HepG2 (cell line): ENCODE results near the gene PBX2. TPM values are rescaled to one million over a fixed set of nuclear protein-coding genes. Genes with fewer than 3 reads are reported as not detected.
A peak's percentile ranks its signal among the peaks of the same experiment; 100 is the strongest.

Source experiments
- ATAC-seq: fragments of 200-7000 bp; cut with Tn5 transposase; 3 replicates; pipeline ENCODE4 v1.9.1; 2020; ENCODE audit warnings: mild to moderate bottlenecking, moderate library complexity
- BruUV-seq: library from RNA; stranded (reverse); fragments of 400-500 nt; replicated peaks from 2 replicates; lab custom pipeline; 2021; lab: Mats Ljungman, UMichigan
- CTCF ChIA-PET: fragments of 300-600 bp; formaldehyde crosslinking; extraction: SDS; loops from one replicate; lab custom pipeline; 2021; ENCODE audit warnings: low total read pairs, inconsistent platforms, low intra/inter-chr PET ratio; lab: Yijun Ruan, JAX
- POLR2A ChIA-PET: fragments of 350-600 bp; sonication (Branson Sonifier 250); formaldehyde crosslinking; loops from one replicate; lab custom pipeline; 2020; ENCODE audit warnings: antibody characterized with exemption, inconsistent platforms; lab: Yijun Ruan, JAX
- DNase-seq: peaks from one replicate; pipeline ENCODE4 v3.0.0-alpha.2; 2015; ENCODE audit warnings: low spot score
- FAIRE-seq: peaks from 3 replicates; lab custom pipeline; 2011; peaks lifted over from hg19 to GRCh38; lab: Jason Lieb, UNC
- H2AFZ ChIP-seq: one replicate; pipeline ENCODE4 v1.6.1; 2011; ENCODE audit warnings: low read length, inconsistent platforms
- H3K27ac ChIP-seq: fragments of 300-600 bp; 3 replicates; pipeline ENCODE4 v1.8.0; 2011; ENCODE audit warnings: mixed run types, mild to moderate bottlenecking, mixed read lengths, low read length, inconsistent platforms; ENCODE audit not compliant: insufficient read depth; ENCODE audit errors: extremely low read length
- H3K27me3 ChIP-seq, 2 experiments: fragments of 200-600 bp in 1 of 2; 2 replicates in 1 of 2; 3 replicates in 1 of 2; pipeline versions ENCODE4 v1.6.0 to v1.8.0; 2011; ENCODE audit warnings: low read length in 2 of 2, mild to moderate bottlenecking in 2 of 2, moderate library complexity in 2 of 2, inconsistent platforms in 1 of 2; ENCODE audit not compliant: insufficient read depth in 2 of 2, control insufficient read depth in 1 of 2
- H3K36me3 ChIP-seq, 2 experiments: fragments of 200-600 bp in 1 of 2; replicated peaks in 1 of 2; 2 replicates in 1 of 2; 3 replicates in 1 of 2; pipeline versions ENCODE4 v1.5.1 to v1.8.0; 2011; ENCODE audit warnings: low read length in 2 of 2, inconsistent platforms in 1 of 2; ENCODE audit not compliant: insufficient read depth in 2 of 2, control insufficient read depth in 1 of 2
- H3K4me1 ChIP-seq: 2 replicates; pipeline ENCODE4 v1.5.1; 2012; ENCODE audit warnings: low read length, inconsistent platforms; ENCODE audit not compliant: insufficient read depth
- H3K4me2 ChIP-seq: 2 replicates; pipeline ENCODE4 v1.6.0; 2011; ENCODE audit warnings: low read depth, low read length, inconsistent platforms
- H3K4me3 ChIP-seq, 3 experiments: fragments of 200-600 bp in 1 of 3; sonication (generic), shearing (Covaris generic) in 1 of 3; replicated peaks in 1 of 3; 2 replicates each; pipeline ENCODE4 v1.5.1; 2011 to 2016; ENCODE audit warnings: low read length in 3 of 3, inconsistent platforms in 2 of 3, low read depth in 2 of 3, mild to moderate bottlenecking in 2 of 3, control low read depth in 1 of 3, mixed read lengths in 1 of 3; ENCODE audit not compliant: insufficient read depth in 1 of 3
- H3K79me2 ChIP-seq: one replicate; pipeline ENCODE4 v1.6.1; 2011; ENCODE audit warnings: low read length, inconsistent platforms; ENCODE audit not compliant: insufficient read depth
- H3K9ac ChIP-seq: 2 replicates; pipeline ENCODE4 v1.6.0; 2011; ENCODE audit warnings: mild to moderate bottlenecking, low read depth, low read length, inconsistent platforms; ENCODE audit not compliant: insufficient read depth
- H3K9me3 ChIP-seq: 2 replicates; pipeline ENCODE4 v1.5.1; 2012; ENCODE audit warnings: mild to moderate bottlenecking, low read length
- H4K20me1 ChIP-seq: 2 replicates; pipeline ENCODE4 v1.6.0; 2011; ENCODE audit warnings: inconsistent platforms, mild to moderate bottlenecking, low read length, moderate library complexity; ENCODE audit not compliant: insufficient read depth
- ARHGAP35 ChIP-seq: sonication (generic); formaldehyde crosslinking; IDR thresholded peaks from 2 replicates; pipeline ENCODE4 v1.9.0; 2022; ENCODE audit warnings: mild to moderate bottlenecking, inconsistent platforms, moderate library complexity, missing genetic modification reagents, borderline replicate concordance
- EEA1 ChIP-seq: sonication (generic); formaldehyde crosslinking; IDR thresholded peaks from 2 replicates; pipeline ENCODE4 v1.5.1; 2020; ENCODE audit warnings: mild to moderate bottlenecking, missing genetic modification reagents, borderline replicate concordance
- ETV5 ChIP-seq: IDR thresholded peaks from 2 replicates; pipeline ENCODE4 v1.6.1; 2018; ENCODE audit warnings: missing biosample characterization, missing genetic modification reagents, inconsistent platforms, borderline replicate concordance
- FIP1L1 ChIP-seq: fragments of 200-400 bp; formaldehyde crosslinking; IDR thresholded peaks from 2 replicates; pipeline ENCODE4 v1.6.1; 2018; ENCODE audit warnings: low read depth, mild to moderate bottlenecking, low read length, moderate library complexity, borderline replicate concordance; ENCODE audit not compliant: insufficient read depth
- HNF4A ChIP-seq: sonication (generic); formaldehyde crosslinking; IDR thresholded peaks from 2 replicates; pipeline ENCODE4 v1.4.0; 2020; ENCODE audit warnings: missing genetic modification reagents
- LCORL ChIP-seq, 2 experiments: fragments of 450-650 bp in 1 of 2; sonication (generic) in 1 of 2; formaldehyde crosslinking in 1 of 2; IDR thresholded peaks; 2 replicates each; pipeline versions ENCODE4 v1.5.0 to v1.6.1; 2017 to 2020; ENCODE audit warnings: antibody characterized with exemption in 1 of 2, missing genetic modification reagents in 1 of 2
- NCOR1 ChIP-seq: fragments of 200-600 bp; sonication (generic); IDR thresholded peaks from 2 replicates; pipeline ENCODE4 v1.7.0; 2017; ENCODE audit warnings: antibody characterized with exemption, low read length, borderline replicate concordance
- POGK ChIP-seq: sonication (generic); formaldehyde crosslinking; conservative IDR thresholded peaks from 2 replicates; pipeline ENCODE4 v1.8.0; 2022; ENCODE audit warnings: mild to moderate bottlenecking, moderate library complexity, missing genetic modification reagents
- POGZ ChIP-seq: sonication (generic); formaldehyde crosslinking; IDR thresholded peaks from 2 replicates; pipeline ENCODE4 v1.4.0; 2020; ENCODE audit warnings: mild to moderate bottlenecking, missing genetic modification reagents
- RFX1 ChIP-seq: fragments of 450-650 bp; IDR thresholded peaks from 2 replicates; pipeline ENCODE4 v1.6.1; 2017
- RFXANK ChIP-seq: IDR thresholded peaks from 2 replicates; pipeline ENCODE4 v1.6.1; 2016
- SIN3A ChIP-seq: IDR thresholded peaks from 2 replicates; pipeline ENCODE4 v1.6.1; 2011; ENCODE audit warnings: low read depth, mild to moderate bottlenecking, control low read depth, low read length, borderline replicate concordance
- SKI ChIP-seq: fragments of 450-650 bp; IDR thresholded peaks from one replicate; pipeline ENCODE4 v1.6.1; 2018; ENCODE audit warnings: mild to moderate bottlenecking; ENCODE audit not compliant: partially characterized antibody
- SKIL ChIP-seq: sonication (generic); formaldehyde crosslinking; IDR thresholded peaks from 2 replicates; pipeline ENCODE4 v1.8.0; 2022; ENCODE audit warnings: missing genetic modification reagents, mild to moderate bottlenecking, moderate library complexity, borderline replicate concordance
- SUZ12 ChIP-seq: fragments of 150-350 bp; IDR thresholded peaks from 2 replicates; pipeline ENCODE4 v1.6.1; 2014; ENCODE audit warnings: low read depth, low read length
- TRAFD1 ChIP-seq: sonication (generic); formaldehyde crosslinking; IDR thresholded peaks from 2 replicates; pipeline ENCODE4 v1.5.1; 2020; ENCODE audit warnings: missing genetic modification reagents, mild to moderate bottlenecking, borderline replicate concordance
- TRIM24 ChIP-seq: sonication (generic); formaldehyde crosslinking; IDR thresholded peaks from 2 replicates; pipeline ENCODE4 v1.8.0; 2022; ENCODE audit warnings: mild to moderate bottlenecking, missing genetic modification reagents
- ZFX ChIP-seq: sonication (generic); formaldehyde crosslinking; IDR thresholded peaks from 2 replicates; pipeline ENCODE4 v1.4.0; 2020; ENCODE audit warnings: mild to moderate bottlenecking, low read depth, missing genetic modification reagents, moderate library complexity
- ZNF260 ChIP-seq: sonication (generic); formaldehyde crosslinking; IDR thresholded peaks from 2 replicates; pipeline ENCODE4 v1.4.0; 2020; ENCODE audit warnings: missing genetic modification reagents, low read depth, mild to moderate bottlenecking, borderline replicate concordance
- ZNF282 ChIP-seq: fragments of 450-650 bp; IDR thresholded peaks from 2 replicates; pipeline ENCODE4 v1.6.1; 2018; ENCODE audit not compliant: partially characterized antibody
- ZZZ3 ChIP-seq: sonication (generic); formaldehyde crosslinking; IDR thresholded peaks from 2 replicates; pipeline ENCODE4 v1.4.0; 2020; ENCODE audit warnings: missing genetic modification reagents, mild to moderate bottlenecking, borderline replicate concordance
- WGBS: methylation state at CpG from one replicate; pipeline ENCODE4 v1.1.6; 2017; ENCODE audit warnings: low lambda C conversion rate; 5-methylcytosine and 5-hydroxymethylcytosine counted together
- in situ Hi-C: cut with HindIII; loops from 2 replicates; pipeline ENCODE4 v1.10.0; 2017; ENCODE audit warnings: low pct_unique_long_range_greater_than_20kb; ENCODE audit not compliant: extremely low pct_ligation_motif_present
- intact Hi-C: fragments of 100-400 bp; cut with micrococcal nuclease; formaldehyde crosslinking; loops from one replicate; pipeline ENCODE4 v1.10.0; 2022; ENCODE audit not compliant: unreplicated experiment
- polyA plus RNA-seq, 8 experiments: library from polyadenylated mRNA; depleted of rRNA in 3 of 8; stranded (reverse) in 7 of 8; unstranded in 1 of 8; fragments of >200 nt; fragmentation: Illumina TruSeq in 4 of 8; extraction: Trizol in 4 of 8; gene quantifications; 2 replicates each; pipeline versions ENCODE4 v1.2.1 to v1.2.3, GENCODE V29; 2011 to 2016; ENCODE audit warnings: low read depth in 4 of 8, missing spikeins in 1 of 8, mixed read lengths in 1 of 8; ENCODE audit not compliant: insufficient read depth in 1 of 8
- total RNA-seq, 5 experiments: library from RNA; depleted of rRNA; stranded (reverse); fragments of >200 nt; fragmentation: Illumina TruSeq; extraction: Trizol; gene quantifications; 2 replicates each; pipeline ENCODE4 v1.2.3, GENCODE V29; 2016; ENCODE audit warnings: low read depth in 1 of 5

PBX2 gene
- total and polyA plus RNA-seq, 2 of the 13 experiments (the other 11 are each of a cell fraction or from before 2014, with no cell fraction given) = 42.3 to 77.8 TPM

GRCh38 chr6:32210191-32210601, 20.2 kb upstream of the PBX2 start:
- BruUV-seq = no TSS peak
- peak; percentile 88 for ATAC-seq
- H2AFZ ChIP-seq = no peak overlapping the region
- TF ChIP-seq RFX1 = no peak
- peak; percentile 21; the same call in 1 of the 2 replicates for TF ChIP-seq ETV5 (CRISPR knock-in tag)
- no peak for TF ChIP-seq SIN3A
- TF ChIP-seq ARHGAP35 (CRISPR knock-in tag) = no peak
- no peak for TF ChIP-seq ZNF282
- TF ChIP-seq TRIM24 (CRISPR knock-in tag) = 0 out of 2 replicates have a peak, but pooled peaks have one; percentile 15
- TF ChIP-seq FIP1L1 = no peak
- no peak for TF ChIP-seq LCORL (IDR thresholded peaks at IDR 0.05)
- TF ChIP-seq LCORL (CRISPR knock-in tag; IDR thresholded peaks at IDR 0.05) = peak; percentile 21; the same call in 1 of the 2 replicates
- TF ChIP-seq TRAFD1 = no peak
- TF ChIP-seq SUZ12 = no peak
- TF ChIP-seq NCOR1 = no peak
- no peak for TF ChIP-seq SKIL (CRISPR knock-in tag)
- 0 out of 2 replicates have a peak, but pooled peaks have one; percentile 29 for TF ChIP-seq POGZ (CRISPR knock-in tag)
- no peak for TF ChIP-seq RFXANK (CRISPR knock-in tag)
- TF ChIP-seq ZNF260 (CRISPR knock-in tag) = no peak
- no peak for TF ChIP-seq EEA1 (CRISPR knock-in tag)
- TF ChIP-seq ZFX (CRISPR knock-in tag) = peak; percentile 42; the same call in 1 of the 2 replicates
- no peak for TF ChIP-seq ZZZ3 (CRISPR knock-in tag)
- TF ChIP-seq POGK (CRISPR knock-in tag) = no peak
- TF ChIP-seq HNF4A (CRISPR knock-in tag) = peak; percentile 76
- TF ChIP-seq SKI = no peak

More at GRCh38 chr6:32210191-32210601, 20.2 kb upstream of the PBX2 start:
- WGBS = 2% methylated on average over 5 of the region's 5 CpGs
- intact Hi-C loops (no loop called here), in situ Hi-C loops (no loop called here)
- peak overlapping the region; percentile 24 for H3K27ac ChIP-seq
- H3K4me1 ChIP-seq = peaks cover 24% of the 10 kb centered on the region
- H3K27me3 ChIP-seq = peaks cover 1 to 12% of the 10 kb centered on the region in 2 experiments; a peak in 4 of 5 replicates
- ChIA-PET CTCF (no interaction called here), POLR2A (no interaction called here)
- FAIRE-seq (peak; percentile 12), DNase-seq (no peak)
- H3K9ac ChIP-seq = no peak overlapping the region
- no peaks in the 10 kb centered on the region for H3K79me2 ChIP-seq
- no peak overlapping the region for H3K4me3 ChIP-seq
- H4K20me1 ChIP-seq = no peaks in the 10 kb centered on the region
- H3K9me3 ChIP-seq = no peaks in the 10 kb centered on the region
- peak overlapping the region; percentile 45 for H3K4me2 ChIP-seq
- no peaks in the 10 kb centered on the region for H3K36me3 ChIP-seq
